ENCODE measurements around the gene UNC5C. TPM values are rescaled to one million over a fixed set of nuclear protein-coding genes. Genes with fewer than 3 reads are reported as not detected.

UNC5C gene
- total RNA-seq, 4 donors from 2014 or later, result 4.6 to 8.1 (median 6.0) TPM

DNA sequence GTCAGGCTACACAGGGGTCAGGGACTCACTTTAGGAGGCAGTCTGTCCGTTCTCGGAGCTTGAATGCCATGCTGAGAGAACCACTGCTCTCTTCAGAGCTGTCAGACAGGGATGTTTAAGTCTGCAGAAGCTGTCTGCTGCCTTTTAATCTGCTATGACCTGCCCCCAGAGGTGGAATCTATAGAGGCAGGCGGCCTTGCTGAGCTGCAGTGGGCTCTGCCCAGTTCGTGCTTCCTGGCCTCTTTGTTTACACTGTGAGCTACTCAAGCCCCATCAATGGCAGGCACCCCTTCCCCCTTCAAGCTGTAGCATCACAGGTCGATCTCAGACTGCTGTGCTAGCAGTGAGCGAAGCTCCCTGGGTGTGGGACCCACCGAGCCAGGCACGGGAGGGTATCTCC is 31.5 kb upstream of the UNC5C start:
- DNase-seq (ENCODE audit: low spot score) (no peak), ATAC-seq (ENCODE audit: low FRiP score) (no peak)
- TF ChIP-seq CTCF (IDR thresholded peaks at IDR 0.05), result no peak

DNA sequence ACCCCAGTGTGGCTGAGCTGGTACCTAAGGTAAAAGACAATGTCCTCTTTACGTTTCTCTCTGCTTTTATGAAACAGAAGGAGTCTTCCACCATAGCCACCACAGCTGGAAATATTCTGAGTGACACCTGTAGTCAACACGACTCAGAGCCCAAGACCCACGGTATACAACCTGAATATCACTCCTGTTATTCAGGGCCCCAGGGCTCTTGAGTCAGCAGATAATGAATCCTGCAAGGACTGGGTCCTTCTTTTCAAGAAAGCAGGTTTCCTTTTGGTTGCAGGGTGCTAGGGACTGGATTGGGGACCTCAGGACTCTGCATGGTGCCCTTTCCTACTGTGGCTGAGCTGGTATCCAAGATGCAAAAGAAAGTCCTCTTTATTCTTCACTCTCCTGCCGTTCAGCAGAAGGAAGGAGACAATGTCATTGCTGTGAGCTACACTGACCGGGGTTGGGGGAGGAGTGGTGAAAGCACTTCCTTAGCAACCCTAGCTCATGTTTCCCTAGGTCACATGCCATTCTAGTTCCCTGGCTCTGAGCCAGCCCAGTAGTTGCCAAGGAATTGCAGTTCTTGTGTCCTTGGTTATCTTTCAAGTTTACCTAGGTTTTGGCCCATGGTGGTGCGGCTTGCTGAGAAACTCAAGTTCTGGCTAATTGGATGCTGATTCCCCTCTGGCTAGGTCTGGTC is 23.7 kb upstream of the UNC5C start:
- TF ChIP-seq CTCF (IDR thresholded peaks at IDR 0.05), result no peak
- DNase-seq (ENCODE audit: low spot score) (no peak), ATAC-seq (ENCODE audit: low FRiP score) (no peak)

- DNase-seq (ENCODE audit: low spot score) (no peak), ATAC-seq (ENCODE audit: low FRiP score) (no peak)
- TF ChIP-seq CTCF (IDR thresholded peaks at IDR 0.05), result no peak
Measured at GRCh38 chr4:95571577-95571976, 22.8 kb upstream of the UNC5C start.

DNA sequence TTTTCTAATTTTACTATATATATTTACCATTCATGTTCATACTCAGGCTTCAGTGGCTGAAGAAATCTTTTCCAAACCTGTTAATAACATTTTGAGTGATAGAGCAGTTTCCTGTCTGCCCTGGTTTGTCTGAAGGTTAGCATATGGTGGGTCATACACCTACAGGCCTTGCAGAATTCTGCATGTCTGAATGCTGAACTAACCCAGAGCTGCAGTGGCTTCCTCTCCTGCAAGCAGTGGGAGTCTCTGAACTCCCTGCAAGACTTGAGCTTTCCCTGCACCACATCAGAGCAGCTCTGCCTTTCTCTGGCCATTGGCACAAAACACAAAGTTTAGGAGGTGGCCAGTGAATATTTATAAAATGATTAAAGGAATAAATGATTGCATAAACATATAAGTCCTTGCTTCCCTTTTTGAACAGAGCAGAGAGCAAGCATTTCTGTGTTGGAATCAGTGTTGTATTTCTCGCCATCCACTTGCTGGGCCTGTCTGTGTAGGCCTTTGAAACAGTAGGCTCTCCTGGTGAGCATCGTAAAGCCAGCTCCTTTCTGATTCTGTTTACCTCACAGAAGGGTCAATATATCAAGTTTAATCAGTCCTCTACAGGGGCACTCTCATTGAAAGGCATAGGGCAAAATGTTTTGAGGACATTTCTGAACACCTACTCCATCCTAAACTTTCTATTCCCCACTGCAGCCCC is 15.0 kb upstream of the UNC5C start:
- TF ChIP-seq CTCF (IDR thresholded peaks at IDR 0.05), result no peak
- no peak for ATAC-seq (ENCODE audit: low FRiP score)
- DNase-seq (ENCODE audit: low spot score), result no peak

GRCh38 chr4:95560774-95561173 is 12.0 kb upstream of the UNC5C start:
- no peak for TF ChIP-seq CTCF (IDR thresholded peaks at IDR 0.05)
- ATAC-seq (ENCODE audit: low FRiP score), result no peak
- no peak for DNase-seq (ENCODE audit: low spot score)

DNA sequence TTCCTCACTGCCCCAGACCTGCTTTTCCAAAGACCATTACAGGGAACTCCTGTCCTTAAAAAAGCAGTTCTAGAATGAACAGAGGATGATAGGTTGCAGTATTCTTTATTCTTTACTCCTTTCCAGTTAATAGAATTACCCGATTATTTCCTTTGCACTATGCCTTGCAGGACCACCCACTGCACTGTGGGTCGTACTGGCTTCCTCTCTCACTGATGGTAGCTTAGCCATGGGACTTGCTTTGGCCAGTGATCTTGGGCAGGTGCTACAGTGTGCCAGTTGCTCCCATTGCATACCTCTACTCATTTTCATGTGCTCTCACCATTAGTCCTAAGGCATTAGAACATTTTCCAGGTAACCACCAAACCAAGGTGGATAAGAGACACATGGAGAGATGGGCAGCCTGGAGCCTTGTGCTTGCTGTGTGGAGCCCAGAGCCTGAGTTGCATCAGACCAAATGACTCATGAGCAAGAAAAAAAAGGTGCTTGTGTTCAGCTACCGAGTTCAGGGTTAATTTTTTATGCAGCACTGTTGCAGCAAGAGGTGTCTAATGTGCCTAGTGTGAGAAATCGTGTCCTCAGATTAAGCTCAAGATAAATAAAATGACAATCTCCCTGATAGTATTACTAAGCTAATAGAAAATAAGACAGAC is 7.6 kb upstream of the UNC5C start:
- DNase-seq (ENCODE audit: low spot score) (no peak), ATAC-seq (ENCODE audit: low FRiP score) (no peak)
- TF ChIP-seq CTCF (IDR thresholded peaks at IDR 0.05), result no peak

Data from omental fat pad (tissue), 4 donors.